ENCODE data around the gene GDI1. TPM values are rescaled to one million over a fixed set of nuclear protein-coding genes. Genes with fewer than 3 reads are reported as not detected.

GDI1 gene
- total and polyA plus RNA-seq, 9 of the 15 experiments (the other 6 are each of a cell fraction or from before 2014, with no cell fraction given): 0.97 to 82.6 (median 37.5) TPM

- H3K9ac ChIP-seq (ENCODE audit: insufficient read depth in 1 of 2, low read depth in 2 of 2, low read length in 2 of 2): peak overlapping the region; percentile 84 to 97
- peaks cover 59% of the 10 kb centered on the region for H3K79me2 ChIP-seq (ENCODE audit: control insufficient read depth, insufficient read depth, low read length)
- H3K9me3 ChIP-seq (replicated peaks; ENCODE audit: control insufficient read depth, insufficient read depth, low read depth, low read length): no peaks in the 10 kb centered on the region
- H2AFZ ChIP-seq (ENCODE audit: low read depth, low read length): no peak overlapping the region
- peak; percentile 88 for ATAC-seq
- H4K20me1 ChIP-seq (replicated peaks; ENCODE audit: control insufficient read depth, insufficient read depth, low read length): peaks cover 4% of the 10 kb centered on the region; the same call in 1 of the 2 replicates
- intact Hi-C loops (cut with micrococcal nuclease) (loop anchor here (2.0 to 5.0 kb wide), 3 partner anchors 33 to 87 kb away; partner anchors contain the start of genes FAM3A and RPL10), in situ Hi-C loops (cut with MboI) (no loop called here)
- 3% methylated on average over 13 of the region's 16 CpGs for WGBS (ENCODE audit: insufficient coverage, low coverage, missing lambda C conversion rate)
- ChIA-PET POLR2A (interaction anchor here (0.6 to 1.6 kb wide), 11 partner anchors 8 to 75 kb away, joined by 3 to 9 read pairs (median 3); partner anchors contain the start of genes DNASE1L1 and PLXNA3), CTCF (ENCODE audit: low intra/inter-chr PET ratio) (no interaction called here)
- peaks cover 50% of the 10 kb centered on the region for H3K36me3 ChIP-seq (ENCODE audit: control insufficient read depth, insufficient read depth, low read length)
- peaks cover 48 to 84% of the 10 kb centered on the region in 2 experiments for H3K4me1 ChIP-seq (replicated peaks in 1 of 2; ENCODE audit: control insufficient read depth in 2 of 2, insufficient read depth in 2 of 2, low read length in 2 of 2)
- BruUV-seq (replicated peaks): TSS peak; percentile 84
- peak; percentile 35 to 92 (median 61) for DNase-seq (ENCODE audit: extremely low read depth in 1 of 4, low spot score in 3 of 4)
- peak overlapping the region; percentile 83 for H3K4me3 ChIP-seq
- peak overlapping the region; percentile 91 for H3K4me2 ChIP-seq (ENCODE audit: insufficient read depth, low read length)
- H3K27me3 ChIP-seq (ENCODE audit: control insufficient read depth in 2 of 2, insufficient read depth in 2 of 2, low read length in 2 of 2): no peaks in the 10 kb centered on the region
- no peaks in the 10 kb centered on the region for H3K9me1 ChIP-seq (ENCODE audit: control insufficient read depth, insufficient read depth, low read length)
- H3K27ac ChIP-seq (ENCODE audit: extremely low read depth, low read depth, low read length): peak overlapping the region; percentile 87
- FAIRE-seq: peak; percentile 98
- TF ChIP-seq MXI1 (IDR thresholded peaks at IDR 0.05; ENCODE audit: low read depth, low read length) (no peak), POLR3A (IDR thresholded peaks at IDR 0.05; ENCODE audit: borderline replicate concordance, extremely low read depth, insufficient read depth, insufficient read length) (no peak), POU5F1 (IDR thresholded peaks at IDR 0.05; ENCODE audit: borderline replicate concordance, low read depth, low read length, partially characterized antibody) (no peak), ZNF431 (CRISPR knock-in tag; IDR thresholded peaks at IDR 0.05) (0 out of 2 replicates have a peak, but pooled peaks have one; percentile 24), BCLAF1 (IDR thresholded peaks at IDR 0.05; ENCODE audit: borderline replicate concordance in 1 of 2, control insufficient read depth in 1 of 2, low read depth in 2 of 2, low read length in 1 of 2) (no peak), CEBPG (CRISPR knock-in tag; IDR thresholded peaks at IDR 0.05) (no peak), CEBPG (tag; conservative IDR thresholded peaks at IDR 0.05 in 1 of 2, IDR thresholded peaks at IDR 0.05 in 1 of 2) (no peak), ZFP91 (CRISPR knock-in tag; IDR thresholded peaks at IDR 0.05) (no peak)
- TF ChIP-seq, protein P1, sequence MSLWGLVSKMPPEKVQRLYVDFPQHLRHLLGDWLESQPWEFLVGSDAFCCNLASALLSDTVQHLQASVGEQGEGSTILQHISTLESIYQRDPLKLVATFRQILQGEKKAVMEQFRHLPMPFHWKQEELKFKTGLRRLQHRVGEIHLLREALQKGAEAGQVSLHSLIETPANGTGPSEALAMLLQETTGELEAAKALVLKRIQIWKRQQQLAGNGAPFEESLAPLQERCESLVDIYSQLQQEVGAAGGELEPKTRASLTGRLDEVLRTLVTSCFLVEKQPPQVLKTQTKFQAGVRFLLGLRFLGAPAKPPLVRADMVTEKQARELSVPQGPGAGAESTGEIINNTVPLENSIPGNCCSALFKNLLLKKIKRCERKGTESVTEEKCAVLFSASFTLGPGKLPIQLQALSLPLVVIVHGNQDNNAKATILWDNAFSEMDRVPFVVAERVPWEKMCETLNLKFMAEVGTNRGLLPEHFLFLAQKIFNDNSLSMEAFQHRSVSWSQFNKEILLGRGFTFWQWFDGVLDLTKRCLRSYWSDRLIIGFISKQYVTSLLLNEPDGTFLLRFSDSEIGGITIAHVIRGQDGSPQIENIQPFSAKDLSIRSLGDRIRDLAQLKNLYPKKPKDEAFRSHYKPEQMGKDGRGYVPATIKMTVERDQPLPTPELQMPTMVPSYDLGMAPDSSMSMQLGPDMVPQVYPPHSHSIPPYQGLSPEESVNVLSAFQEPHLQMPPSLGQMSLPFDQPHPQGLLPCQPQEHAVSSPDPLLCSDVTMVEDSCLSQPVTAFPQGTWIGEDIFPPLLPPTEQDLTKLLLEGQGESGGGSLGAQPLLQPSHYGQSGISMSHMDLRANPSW (CRISPR knock-in tag; IDR thresholded peaks at IDR 0.05): no peak
- TF ChIP-seq, protein P2, sequence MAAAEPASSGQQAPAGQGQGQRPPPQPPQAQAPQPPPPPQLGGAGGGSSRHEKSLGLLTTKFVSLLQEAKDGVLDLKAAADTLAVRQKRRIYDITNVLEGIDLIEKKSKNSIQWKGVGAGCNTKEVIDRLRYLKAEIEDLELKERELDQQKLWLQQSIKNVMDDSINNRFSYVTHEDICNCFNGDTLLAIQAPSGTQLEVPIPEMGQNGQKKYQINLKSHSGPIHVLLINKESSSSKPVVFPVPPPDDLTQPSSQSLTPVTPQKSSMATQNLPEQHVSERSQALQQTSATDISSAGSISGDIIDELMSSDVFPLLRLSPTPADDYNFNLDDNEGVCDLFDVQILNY (CRISPR knock-in tag; IDR thresholded peaks at IDR 0.05): no peak
Observed at GRCh38 chrX:154484255-154485149, 47.5 kb downstream of the GDI1 start.
